GM18519 (cell line): Measurements from ENCODE around the gene SDF4.

Experiments used
- ATAC-seq: cut with Tn5 transposase; IDR thresholded peaks from one replicate; pipeline ENCODE4 v1.9.1; 2021; ENCODE audit warnings: mild to moderate bottlenecking, moderate library complexity; ENCODE audit not compliant: unreplicated experiment, low FRiP score

Gene SDF4

GRCh38 chr1:1230656-1231399 lies 973 bp downstream of the SDF4 start:
- ATAC-seq, result no peak

GRCh38 chr1:1229770-1230169 lies 2.0 kb downstream of the SDF4 start:
- no peak for ATAC-seq

- ATAC-seq, result no peak
Observed at GRCh38 chr1:1228596-1229321, 3.0 kb downstream of the SDF4 start.

DNA sequence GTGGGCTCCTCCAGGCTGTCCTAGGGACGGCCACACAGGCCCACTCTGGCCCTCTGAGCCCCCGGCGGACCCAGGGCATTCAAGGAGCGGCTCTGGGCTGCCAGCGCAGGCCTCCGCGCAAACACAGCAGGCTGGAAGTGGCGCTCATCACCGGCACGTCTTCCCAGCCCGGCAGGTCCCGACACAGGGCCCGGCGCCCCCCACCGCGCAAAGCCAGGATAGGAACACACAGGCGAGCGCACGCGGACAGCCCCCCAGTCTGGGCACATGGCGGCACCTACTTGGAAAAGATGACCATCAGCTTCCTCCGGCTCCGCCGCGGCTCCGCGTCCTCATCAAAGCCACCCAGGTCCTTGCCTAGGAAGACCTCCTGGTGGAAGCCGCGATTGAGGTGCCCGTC lies 3.6 kb downstream of the SDF4 start:
- no peak for ATAC-seq

DNA sequence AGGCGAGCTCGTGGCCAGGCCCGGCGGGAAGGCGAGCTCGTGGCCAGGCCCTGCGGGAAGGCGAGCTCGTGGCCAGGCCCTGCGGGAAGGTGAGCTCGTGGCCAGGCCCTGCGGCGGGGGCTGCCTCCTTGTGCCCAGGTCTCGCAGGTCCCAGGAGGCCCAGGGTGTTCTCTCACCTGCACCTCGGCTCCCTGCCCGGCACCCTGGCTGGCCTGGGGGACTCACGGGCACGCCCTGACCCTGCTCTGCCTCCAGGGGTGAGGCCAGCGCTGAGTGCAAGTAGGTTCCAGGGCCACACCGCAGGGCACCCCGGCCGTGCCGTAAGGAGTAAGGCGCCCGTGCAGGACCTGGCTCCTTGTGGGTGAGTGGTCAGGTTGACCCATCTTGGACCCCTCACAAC lies 4.4 kb downstream of the SDF4 start:
- no peak for ATAC-seq

- ATAC-seq, result no peak
Observed at GRCh38 chr1:1226566-1227362, 5.0 kb downstream of the SDF4 start.

DNA sequence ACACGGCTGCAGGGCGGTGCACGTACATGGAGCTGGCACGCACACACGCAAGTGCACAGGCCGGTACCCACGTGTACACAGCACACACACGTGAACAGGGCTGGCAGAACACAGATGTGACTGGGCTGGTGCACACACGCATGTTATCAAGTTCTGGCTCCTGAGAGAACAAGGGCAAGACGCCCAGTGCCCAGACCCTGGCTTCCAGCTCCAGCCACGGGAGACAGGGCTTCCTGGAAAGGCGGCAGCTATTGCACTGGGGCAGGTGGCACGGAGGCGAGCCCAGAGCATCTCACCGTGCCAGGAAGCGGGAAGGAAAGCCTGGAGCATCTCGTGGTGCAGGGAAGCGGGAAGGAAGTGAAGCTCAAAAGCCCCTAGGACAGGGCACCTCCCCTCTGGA lies 5.9 kb downstream of the SDF4 start:
- ATAC-seq, result no peak

DNA sequence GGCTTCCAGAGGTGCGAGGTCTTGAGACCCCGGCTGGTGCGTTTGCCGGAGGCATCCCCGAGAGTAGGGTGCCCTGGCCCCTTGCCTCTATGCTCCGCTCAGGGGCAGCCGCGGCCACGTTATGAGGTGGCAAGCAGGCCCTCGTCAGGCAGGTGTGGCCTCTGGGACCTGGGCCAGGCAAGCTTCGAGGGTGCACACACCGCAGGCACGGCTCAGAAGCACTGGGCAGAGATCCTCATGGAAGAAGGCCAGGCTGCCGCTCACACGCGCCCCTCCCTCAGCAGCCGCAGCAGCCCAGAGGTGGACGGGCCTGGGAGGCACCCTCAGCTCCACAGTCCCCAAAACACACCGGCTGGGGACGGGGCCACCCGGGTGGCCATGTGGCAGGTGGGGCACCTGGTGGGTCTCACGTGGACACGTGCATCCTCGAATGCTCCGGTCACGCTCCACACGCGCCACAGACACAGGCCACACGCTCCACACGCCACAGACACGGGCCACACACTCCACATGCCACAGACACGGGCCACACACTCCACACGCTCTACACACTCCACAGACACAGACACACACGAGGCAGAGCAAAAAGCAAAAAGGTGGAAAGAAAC lies 6.5 kb downstream of the SDF4 start:
- ATAC-seq, result no peak

DNA sequence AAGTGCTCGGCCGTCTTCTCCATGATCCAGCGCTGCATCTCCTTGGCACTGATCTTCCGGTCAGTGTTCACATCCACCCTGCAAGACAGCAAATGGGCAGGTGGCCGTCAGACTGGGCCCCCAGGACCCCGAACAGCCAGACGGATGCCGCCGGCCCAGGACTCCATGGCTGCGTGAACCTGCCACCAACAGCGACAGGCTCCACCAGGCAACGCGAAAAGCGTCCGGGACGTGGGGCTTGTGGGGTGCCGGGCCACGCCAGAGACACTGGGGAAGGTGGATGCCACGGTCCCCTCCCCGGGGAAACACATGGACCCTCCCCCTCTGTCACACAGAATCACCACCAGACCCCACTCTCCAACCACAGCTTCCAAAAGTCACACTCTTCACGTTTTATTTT lies 7.9 kb downstream of the SDF4 start:
- no peak for ATAC-seq

- no peak for ATAC-seq
Observed at GRCh38 chr1:1223321-1223720, 8.5 kb downstream of the SDF4 start.

- no peak for ATAC-seq
Observed at GRCh38 chr1:1222575-1223225, 9.1 kb downstream of the SDF4 start.

- no peak for ATAC-seq
Observed at GRCh38 chr1:1221887-1222574, 9.8 kb downstream of the SDF4 start.

- ATAC-seq, result no peak
Observed at GRCh38 chr1:1220197-1220596, 11.6 kb downstream of the SDF4 start.

DNA sequence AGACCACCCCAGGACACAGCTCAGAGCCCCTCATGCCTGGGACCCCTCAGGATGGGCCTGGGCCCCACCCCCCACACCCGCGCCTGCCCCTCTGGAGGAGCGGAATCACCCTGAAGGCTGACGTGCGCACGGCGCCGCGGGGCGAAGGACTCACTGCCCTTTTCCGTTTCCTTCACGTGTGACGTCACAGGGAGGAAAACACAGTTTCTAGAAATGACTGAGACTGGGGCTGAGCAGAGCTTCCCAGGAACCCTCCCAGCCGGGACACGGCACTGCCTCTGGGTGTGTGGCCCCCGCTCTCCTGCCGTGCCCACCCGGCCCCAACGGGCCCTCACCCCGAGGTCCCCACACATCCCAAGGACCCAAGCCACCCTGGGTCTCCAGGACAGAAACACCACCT lies 12.5 kb downstream of the SDF4 start:
- no peak for ATAC-seq

- no peak for ATAC-seq
Observed at GRCh38 chr1:1218524-1219200, 13.1 kb downstream of the SDF4 start.

GRCh38 chr1:1217621-1218523 lies 13.9 kb downstream of the SDF4 start:
- no peak for ATAC-seq

- no peak for ATAC-seq
Observed at GRCh38 chr1:1216770-1217620, 14.8 kb downstream of the SDF4 start.
